GM12873 (cell line): ENCODE measurements around the gene PIGZ.

Experiments used
- CTCF ChIP-seq: IDR thresholded peaks from 2 replicates; pipeline ENCODE4 v1.5.1; 2012; ENCODE audit warnings: low read depth, mild to moderate bottlenecking, moderate library complexity, low read length, control low read depth; ENCODE audit not compliant: insufficient read depth; ENCODE audit errors: missing control alignments

The PIGZ gene

GRCh38 chr3:197006860-197007259, 38.2 kb upstream of the PIGZ start:
- TF ChIP-seq CTCF, result no peak

- no peak for TF ChIP-seq CTCF
Measured at GRCh38 chr3:197006446-197006845, 37.8 kb upstream of the PIGZ start.

- TF ChIP-seq CTCF, result no peak
Measured at GRCh38 chr3:197003461-197004385, 35.1 kb upstream of the PIGZ start.

GRCh38 chr3:197002701-197003454, 34.2 kb upstream of the PIGZ start:
- peak; percentile 64 for TF ChIP-seq CTCF

GRCh38 chr3:197001972-197002700, 33.5 kb upstream of the PIGZ start:
- no peak for TF ChIP-seq CTCF

- no peak for TF ChIP-seq CTCF
Measured at GRCh38 chr3:197001106-197001971, 32.7 kb upstream of the PIGZ start.
